HG02840 (cell line): ENCODE data around the gene SLC35G3.
"Not testable (repeated sequence)": the region's sequence is repeated elsewhere in the genome, so short reads cannot be mapped to it uniquely, and the experiment has no call there.

Source experiments
- ATAC-seq: cut with Tn5 transposase; IDR thresholded peaks from one replicate; pipeline ENCODE4 v1.9.1; 2021; ENCODE audit warnings: mild to moderate bottlenecking, moderate library complexity, moderate number of reproducible peaks; ENCODE audit not compliant: unreplicated experiment, low FRiP score

Gene SLC35G3

GRCh38 chr17:35167046-35167445, 27.1 kb downstream of the SLC35G3 start:
- ATAC-seq, result no peak

DNA sequence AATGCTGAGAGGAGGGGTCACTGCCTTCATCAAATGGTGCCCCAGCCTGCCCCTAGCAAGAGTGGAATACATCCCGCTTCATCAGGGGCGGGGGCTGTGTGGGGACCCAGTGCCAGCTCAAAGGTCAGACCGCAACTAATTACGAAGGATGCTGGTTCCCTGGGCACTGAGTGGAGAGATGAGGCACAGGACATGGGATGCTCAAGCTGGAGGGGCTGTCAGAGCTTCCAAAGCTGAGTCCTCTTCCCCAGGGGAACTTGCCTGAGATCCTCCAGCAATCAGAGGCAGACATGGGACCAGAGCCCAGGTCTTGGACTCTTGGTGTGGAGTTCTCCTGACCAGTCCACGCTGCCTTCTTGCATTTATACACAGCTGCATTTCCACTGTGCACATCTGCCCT, 27.7 kb downstream of the SLC35G3 start:
- ATAC-seq, result no peak

GRCh38 chr17:35164716-35165115, 29.5 kb downstream of the SLC35G3 start:
- no peak for ATAC-seq

DNA sequence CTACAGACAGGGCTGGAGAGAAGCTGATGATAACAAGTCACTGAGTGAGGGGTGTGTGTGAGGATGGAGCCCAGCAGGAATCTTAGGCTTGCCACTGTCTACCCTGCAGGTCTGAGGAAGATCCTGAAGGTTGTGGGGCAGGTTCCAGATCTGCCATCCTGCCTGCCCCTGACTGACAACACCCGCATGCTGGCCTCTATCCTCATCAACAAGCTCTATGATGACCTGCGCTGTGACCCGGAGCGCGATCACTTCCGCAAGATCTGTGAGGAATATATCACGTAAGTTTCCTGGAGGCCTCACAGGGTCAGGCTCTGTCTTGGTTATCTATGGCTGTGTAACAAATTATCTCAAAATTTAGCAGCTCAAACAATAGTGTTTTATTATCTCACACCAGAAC, 30.3 kb downstream of the SLC35G3 start:
- ATAC-seq, result no peak

DNA sequence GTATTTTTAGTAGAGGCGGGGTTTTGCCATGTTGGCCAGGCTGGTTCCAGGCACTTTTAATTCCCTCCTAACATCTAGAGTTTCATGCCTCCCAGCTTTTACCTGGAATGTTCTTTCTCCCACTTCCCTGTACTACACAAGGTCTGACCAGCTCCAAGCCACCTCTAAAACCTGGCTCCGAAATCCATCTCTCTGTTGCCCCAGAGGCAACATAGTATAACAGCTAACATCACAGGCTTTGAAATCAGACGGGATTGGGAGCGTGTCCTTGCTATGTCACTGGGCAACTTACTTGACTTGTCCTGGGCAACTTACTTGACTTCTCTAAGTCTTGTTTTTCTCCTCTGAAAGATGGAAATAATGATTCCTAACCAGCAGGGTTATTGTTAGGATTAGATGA, 31.4 kb downstream of the SLC35G3 start:
- no peak for ATAC-seq

- no peak for ATAC-seq
Observed at GRCh38 chr17:35161281-35161761, 32.9 kb downstream of the SLC35G3 start.

GRCh38 chr17:35160354-35161201, 33.6 kb downstream of the SLC35G3 start:
- ATAC-seq, result no peak

- ATAC-seq, result no peak
Observed at GRCh38 chr17:35159940-35160339, 34.3 kb downstream of the SLC35G3 start.

- ATAC-seq, result no peak
Observed at GRCh38 chr17:35155246-35155645, 38.9 kb downstream of the SLC35G3 start.

GRCh38 chr17:35154196-35155165, 39.7 kb downstream of the SLC35G3 start:
- no peak for ATAC-seq

GRCh38 chr17:35152421-35153140, 41.6 kb downstream of the SLC35G3 start:
- ATAC-seq, result no peak

DNA sequence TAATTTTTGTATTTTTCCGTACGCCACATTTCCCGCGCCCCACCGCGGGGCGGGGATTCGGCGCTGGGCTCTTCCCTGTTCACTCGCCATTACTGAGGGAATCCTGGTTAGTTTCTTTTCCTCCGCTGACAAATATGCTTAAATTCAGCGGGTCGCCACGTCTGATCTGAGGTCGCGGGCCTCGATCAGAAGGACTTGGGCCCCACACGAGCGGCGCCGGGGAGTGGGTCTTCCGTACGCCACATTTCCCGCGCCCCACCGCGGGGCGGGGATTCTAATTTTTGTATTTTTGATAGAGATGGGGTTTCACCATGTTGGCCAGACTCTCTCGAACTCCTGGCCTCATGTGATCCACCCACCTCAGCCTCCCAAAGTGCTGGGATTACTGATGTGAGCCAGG, 43.1 kb downstream of the SLC35G3 start:
- ATAC-seq, result not testable (repeated sequence)

- ATAC-seq, result no peak
Observed at GRCh38 chr17:35149941-35150340, 44.3 kb downstream of the SLC35G3 start.

- no peak for ATAC-seq
Observed at GRCh38 chr17:35148144-35148543, 46.0 kb downstream of the SLC35G3 start.

DNA sequence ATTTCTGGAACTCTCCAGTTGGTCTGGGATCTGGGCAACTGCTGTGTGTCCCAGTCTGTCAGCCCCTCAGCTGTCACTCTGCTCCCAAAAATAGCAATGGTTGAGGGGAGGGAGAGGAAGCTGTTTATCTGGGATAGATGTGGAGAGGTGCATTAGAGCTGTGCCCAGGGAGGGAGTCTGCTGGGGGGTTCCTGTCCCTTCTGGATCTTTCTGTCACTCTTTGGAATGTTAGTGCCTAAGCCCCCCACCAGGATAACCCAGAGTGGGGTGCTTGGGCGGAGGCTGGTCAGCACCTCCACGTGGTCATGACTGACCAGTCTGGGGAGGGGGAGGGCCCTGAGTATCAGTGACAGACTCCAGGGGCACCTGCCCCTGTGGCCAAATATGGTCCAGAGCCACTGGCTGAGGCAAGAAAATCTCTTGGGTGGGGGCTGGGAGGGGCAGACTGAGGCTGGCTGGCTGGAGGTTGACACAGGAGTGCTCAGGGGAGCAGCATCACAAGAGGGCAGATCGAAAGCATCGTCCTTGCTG, 46.8 kb downstream of the SLC35G3 start, which contains the start of gene UNC45B:
Gene UNC45B, plus strand, starts transcription at position 443 of the 531 bp plus-strand sequence. CDS start 447 bp downstream, outside the sequence.
- no peak for ATAC-seq

- no peak for ATAC-seq
Observed at GRCh38 chr17:35146214-35146833, 47.9 kb downstream of the SLC35G3 start.

- no peak for ATAC-seq
Observed at GRCh38 chr17:35144840-35145239, 49.4 kb downstream of the SLC35G3 start.
